GM21619 (cell line): ENCODE measurements around the gene PDZD4.

Experiments used
- ATAC-seq: cut with Tn5 transposase; IDR thresholded peaks from one replicate; pipeline ENCODE4 v1.9.1; 2021; ENCODE audit not compliant: unreplicated experiment

PDZD4 gene

DNA sequence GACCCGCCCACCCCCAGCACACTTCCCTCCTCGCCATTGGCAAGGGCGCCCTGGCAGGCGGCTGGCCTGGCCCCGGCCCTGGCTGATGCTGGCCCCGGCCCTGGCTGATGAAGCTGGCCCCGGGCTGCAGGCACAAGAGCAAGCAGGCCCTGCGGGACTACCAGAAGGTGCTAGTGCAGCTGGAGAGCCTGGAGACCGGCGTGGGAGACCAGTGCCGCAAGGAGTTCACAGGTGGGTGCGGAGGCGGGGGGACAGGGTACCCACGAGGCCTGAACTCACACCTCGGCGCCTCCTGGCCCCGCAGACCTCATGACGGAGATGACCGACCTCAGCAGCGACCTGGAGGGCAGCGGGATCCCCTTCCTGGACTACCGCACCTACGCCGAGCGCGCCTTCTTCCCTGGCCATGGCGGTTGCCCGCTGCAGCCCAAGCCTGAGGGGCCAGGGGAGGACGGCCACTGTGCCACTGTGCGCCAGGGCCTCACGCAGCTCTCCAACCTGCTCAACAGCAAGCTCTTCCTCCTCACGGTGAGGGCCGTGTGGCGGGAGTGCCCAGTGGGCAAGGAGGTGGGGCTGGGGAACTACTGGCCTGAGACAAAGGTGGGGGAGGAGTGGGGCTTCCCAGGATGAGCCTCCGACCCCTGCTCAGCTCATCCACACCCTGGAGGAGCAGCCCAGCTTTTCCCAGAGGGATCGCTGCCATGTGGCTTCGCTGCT is 55.6 kb downstream of the PDZD4 start:
- no peak for ATAC-seq

DNA sequence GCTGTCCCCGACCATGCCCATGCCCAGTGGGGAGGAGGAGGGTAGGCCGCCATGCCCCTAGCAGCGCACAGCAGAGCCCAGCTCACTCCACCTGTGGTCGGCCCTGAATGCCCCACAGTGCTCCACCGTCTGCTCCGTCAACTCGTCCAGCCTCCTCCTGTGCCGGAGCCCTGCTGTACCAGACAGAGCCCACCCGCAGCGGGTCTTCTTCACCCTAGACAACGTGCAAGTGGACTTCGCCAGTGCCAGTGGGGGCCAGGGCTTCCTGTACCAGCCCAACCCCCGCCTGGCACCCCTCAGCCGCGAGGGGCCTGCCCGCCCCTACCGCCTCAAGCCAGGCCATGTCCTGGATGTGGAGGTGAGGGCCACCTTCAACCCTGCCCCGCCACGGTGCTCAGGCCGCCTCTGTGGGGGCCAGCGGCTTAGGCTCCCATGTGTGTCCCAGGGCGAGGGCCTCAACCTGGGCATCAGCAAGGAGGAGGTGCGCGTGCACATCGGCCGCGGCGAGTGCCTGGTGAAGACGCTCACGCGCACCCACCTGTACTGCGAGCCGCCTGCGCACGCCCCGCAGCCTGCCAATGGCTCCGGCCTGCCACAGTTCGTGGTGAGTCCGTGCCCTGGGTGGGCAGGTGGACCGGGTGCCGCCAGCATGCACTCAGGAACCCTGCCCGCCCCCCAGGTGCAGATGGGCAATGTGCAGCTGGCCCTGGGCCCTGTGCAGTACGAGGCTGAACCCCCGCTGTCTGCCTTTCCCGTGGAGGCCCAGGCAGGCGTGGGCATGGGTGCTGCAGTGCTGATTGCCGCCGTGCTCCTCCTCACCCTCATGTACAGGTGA is 56.4 kb downstream of the PDZD4 start:
- ATAC-seq = no peak

DNA sequence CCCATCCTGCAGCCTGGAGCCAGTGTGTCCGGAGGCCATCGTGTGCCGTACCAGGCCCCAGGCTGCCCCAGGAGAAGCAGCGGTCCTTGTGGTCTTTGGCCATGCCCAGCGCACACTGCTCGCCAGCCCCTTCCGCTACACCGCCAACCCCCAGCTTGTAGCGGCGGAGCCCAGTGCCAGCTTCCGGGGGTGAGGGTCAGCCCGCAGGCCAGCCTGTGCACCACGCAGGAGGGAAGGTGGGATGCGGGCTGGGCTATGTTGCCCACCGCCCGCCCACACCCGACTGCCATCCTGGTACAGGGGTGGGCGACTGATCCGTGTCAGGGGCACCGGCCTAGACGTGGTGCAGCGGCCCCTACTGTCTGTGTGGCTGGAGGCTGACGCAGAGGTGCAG is 57.1 kb downstream of the PDZD4 start:
- no peak for ATAC-seq

DNA sequence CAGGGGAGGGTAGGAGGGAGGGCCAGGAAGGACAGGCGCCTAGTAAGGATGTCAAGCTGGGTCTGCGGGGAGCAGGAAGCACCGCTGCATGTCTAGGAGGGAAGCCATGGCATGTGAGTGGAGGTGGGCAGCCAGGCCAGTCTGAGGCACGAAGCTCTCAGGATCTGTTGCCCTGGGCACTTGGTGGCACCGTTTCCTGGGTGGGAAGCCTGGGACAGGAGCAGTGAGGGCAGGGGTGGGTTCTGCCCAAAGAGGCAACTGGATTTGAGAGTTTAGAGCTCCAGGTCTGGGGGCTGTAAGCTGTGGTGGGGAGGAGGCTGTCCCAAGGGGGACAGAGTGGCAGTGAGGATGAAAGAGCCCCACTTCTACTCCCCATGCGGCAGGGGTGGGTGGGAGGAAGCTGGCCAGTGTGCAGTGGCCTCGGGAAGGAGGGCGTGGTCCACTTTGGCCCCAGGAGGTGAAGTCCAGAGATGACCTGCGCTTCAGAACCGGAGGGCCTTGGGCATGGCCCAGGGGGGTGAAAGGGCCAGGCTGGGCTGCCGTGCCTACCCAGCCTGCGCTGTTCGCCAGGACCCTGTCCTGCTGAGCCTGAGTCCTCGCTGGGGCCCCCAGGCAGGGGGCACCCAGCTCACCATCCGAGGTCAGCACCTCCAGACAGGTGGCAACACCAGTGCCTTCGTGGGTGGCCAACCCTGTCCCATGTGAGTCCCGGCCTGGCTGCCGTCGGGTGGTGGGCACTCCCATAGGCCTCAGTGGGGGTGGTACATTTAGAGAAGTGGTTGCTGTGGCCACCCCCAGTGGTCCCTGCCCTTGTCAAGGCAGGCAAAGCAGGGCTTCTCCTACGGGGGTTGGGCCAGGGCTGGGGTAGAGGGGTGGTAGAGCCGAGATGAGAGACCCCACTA is 57.8 kb downstream of the PDZD4 start:
- ATAC-seq = no peak

DNA sequence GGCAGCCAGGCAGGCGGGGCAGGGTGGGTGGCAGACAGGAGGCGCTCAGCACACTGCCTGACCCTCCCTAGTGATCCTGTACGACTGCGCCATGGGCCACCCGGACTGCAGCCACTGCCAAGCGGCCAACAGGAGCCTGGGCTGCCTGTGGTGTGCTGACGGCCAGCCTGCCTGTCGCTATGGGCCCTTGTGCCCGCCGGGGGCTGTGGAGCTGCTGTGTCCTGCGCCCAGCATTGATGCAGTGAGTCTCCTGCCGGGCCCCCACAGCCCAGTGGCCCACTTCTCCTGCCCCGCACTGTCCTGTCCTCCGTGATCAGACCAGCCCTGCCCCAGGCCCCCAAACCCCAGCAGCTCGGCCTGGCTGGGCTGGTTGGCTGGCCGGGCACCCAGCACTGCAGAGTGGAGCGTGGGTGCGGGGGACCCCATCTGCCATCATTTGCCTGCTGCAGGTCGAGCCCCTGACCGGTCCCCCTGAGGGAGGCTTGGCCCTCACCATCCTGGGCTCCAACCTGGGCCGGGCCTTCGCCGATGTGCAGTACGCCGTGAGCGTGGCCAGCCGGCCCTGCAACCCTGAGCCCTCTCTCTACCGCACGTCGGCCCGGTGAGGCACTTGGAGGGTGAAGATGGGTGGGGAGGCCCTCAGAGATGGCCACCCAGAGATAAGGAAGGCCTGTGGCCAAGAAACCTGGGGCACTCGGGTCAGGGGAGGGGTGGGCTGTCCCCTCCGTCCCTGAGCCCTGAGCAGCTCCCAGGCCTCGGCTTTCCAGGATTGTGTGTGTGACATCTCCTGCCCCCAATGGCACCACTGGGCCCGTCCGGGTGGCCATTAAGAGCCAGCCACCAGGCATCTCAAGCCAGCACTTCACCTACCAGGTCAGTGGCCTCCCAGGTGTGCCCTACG is 58.7 kb downstream of the PDZD4 start:
- no peak for ATAC-seq

DNA sequence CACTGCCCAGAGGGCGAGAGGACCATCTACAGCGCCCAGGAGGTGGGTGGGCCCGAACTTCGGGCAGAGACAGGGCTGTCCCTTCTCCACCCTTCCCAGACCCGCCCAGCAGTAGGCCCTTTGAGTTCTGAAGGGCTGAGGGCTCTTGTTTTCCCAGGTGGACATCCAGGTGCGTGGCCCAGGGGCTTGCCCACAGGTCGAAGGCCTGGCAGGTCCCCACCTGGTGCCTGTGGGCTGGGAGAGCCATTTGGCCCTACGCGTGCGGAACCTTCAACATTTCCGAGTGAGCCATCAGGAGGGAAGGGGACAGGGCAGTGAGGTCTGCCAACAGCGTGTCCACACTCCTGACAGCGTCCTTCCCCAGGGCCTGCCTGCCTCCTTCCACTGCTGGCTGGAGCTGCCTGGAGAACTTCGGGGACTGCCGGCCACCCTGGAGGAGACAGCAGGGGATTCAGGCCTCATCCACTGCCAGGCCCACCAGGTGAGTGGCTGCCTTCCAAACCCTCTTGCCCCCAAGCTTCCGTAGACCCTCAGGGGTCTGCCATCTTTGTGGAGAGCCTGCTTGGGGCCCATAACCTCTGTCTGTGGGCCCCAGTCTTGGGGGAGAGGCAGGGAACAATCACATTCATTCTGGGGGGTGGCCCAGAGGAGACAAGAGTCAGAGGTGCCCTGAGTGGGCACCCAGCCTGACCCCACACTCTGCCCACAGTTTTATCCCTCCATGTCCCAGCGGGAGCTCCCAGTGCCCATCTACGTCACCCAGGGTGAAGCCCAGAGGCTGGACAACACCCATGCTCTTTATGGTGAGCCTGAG is 59.5 kb downstream of the PDZD4 start:
- ATAC-seq = no peak

DNA sequence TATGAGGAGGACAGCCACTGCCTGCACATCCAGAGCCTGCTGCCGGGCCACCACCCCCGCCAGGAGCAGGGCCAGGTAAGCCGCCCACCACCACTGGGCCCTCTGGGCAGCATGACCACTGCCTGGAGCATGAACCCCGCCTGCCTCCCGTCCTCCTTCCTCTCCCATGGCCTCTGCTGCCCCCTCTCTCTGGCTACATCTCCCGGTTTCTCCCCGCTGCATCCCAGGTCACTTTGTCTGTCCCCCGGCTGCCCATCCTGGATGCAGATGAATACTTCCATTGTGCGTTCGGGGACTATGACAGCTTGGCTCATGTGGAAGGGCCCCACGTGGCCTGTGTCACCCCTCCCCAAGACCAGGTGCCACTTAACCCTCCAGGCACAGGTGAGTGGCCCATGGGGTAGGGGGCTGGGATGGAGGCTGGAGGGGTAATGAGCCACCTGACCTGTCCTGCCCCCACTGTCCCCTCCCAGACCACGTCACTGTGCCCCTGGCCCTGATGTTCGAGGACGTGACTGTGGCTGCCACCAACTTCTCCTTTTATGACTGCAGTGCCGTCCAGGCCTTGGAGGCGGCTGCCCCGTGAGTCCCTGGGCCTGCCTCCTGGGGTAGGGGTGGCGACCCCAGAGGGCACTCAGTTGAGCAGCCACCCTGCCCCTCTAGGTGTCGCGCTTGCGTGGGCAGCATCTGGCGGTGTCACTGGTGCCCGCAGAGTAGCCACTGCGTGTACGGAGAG is 60.3 kb downstream of the PDZD4 start:
- ATAC-seq = no peak

DNA sequence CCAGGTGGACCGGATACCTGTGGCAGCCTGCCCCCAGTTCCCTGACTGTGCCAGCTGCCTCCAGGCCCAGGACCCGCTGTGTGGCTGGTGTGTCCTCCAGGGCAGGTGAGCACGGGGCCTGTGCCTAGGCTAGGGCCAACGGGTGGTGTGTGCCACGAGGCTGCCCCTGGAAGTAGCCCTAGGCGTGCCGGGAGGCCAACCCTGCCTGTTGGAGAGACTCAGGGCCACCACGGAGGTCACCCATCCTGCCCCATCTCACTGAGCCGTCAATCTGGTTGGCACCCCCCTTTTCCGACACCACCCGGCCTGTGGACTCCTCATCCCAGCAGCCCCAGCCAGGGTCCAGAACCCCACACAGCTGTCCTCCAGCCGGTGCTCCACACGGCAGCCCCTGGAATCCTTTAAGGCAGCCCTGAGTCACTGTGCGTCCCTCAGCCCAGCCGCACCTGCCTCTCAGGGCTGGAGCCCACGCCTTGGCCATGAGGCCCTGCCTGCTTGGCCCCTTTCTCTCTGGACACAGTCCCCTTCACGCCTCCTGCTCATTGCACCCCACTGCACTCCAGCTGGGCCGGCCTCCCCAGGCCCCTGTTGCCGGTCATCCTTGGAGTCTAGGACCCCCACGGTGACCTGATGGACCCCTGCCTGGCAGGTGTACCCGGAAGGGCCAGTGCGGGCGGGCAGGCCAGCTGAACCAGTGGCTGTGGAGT is 61.0 kb downstream of the PDZD4 start:
- ATAC-seq = no peak

DNA sequence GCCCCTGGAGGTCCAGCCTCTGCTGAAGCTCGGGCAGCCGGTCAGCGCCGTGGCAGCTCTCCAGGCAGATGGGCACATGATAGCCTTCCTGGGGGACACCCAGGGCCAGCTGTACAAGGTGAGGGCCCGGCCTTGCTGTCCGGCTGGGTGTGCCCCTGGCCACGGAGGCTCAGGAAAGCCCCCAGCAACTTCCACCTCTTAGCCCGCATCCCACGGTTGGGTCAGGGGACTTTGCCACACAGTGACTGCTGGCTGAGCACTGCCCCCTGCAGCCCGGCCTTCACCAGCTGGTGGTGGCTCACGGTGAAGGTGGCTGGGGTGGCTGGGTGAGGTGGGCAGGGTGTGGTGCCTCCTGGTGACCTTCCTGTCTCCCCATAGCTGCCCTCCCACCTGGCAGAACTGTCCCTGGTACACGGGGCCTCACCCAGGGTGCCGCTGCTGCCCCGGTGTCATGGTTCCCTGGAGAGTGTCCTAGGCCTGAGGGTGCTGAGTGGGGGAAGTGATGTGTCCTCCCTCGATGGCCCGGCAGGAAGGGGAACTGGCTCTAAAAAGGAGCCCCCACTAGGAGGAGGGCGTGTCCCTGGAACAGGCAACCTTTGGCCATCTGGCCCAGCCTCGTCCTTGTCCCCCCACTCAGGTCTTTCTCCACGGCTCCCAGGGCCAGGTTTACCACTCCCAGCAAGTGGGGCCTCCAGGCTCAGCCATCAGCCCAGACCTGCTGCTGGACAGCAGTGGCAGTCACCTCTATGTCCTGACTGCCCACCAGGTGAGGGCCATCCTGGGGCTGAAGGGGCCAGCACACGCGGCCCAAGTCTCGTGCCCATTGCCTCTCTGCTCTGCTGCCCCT is 61.8 kb downstream of the PDZD4 start:
- no peak for ATAC-seq

DNA sequence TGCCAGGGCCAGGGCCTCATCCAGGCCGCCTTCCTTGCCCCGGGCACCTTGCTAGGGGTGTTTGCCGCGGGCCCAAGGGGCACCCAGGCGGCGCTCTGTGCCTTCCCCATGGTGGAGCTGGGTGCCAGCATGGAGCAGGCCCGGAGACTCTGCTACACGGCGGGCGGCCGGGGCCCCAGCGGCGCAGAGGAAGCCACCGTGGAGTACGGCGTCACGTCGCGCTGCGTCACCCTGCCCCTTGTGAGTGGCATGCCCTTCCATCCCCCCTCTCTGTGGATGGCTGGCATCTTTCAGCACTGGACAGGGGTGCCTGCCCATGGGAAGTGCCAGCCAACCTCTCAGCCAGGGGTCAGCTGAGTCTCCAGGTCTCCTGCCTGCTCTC is 62.7 kb downstream of the PDZD4 start:
- ATAC-seq = no peak

DNA sequence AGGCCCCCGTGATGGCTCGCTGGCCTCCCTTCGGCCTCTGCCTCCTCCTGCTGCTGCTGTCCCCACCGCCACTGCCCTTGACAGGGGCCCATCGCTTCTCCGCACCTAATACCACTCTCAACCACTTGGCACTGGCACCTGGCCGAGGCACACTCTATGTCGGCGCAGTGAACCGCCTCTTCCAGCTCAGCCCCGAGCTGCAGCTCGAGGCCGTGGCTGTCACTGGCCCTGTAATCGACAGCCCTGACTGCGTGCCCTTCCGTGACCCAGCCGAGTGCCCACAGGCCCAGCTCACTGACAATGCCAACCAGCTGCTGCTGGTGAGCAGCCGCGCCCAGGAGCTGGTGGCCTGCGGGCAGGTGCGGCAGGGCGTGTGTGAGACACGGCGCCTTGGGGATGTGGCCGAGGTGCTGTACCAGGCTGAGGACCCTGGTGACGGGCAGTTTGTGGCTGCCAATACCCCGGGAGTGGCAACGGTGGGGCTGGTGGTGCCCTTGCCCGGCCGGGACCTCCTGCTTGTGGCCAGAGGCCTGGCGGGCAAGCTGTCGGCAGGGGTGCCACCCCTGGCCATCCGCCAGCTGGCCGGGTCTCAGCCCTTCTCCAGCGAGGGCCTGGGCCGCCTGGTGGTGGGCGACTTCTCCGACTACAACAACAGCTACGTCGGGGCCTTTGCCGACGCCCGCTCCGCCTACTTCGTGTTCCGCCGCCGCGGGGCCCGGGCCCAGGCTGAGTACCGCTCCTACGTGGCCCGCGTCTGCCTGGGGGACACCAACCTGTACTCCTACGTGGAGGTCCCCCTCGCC is 63.3 kb downstream of the PDZD4 start:
- ATAC-seq = no peak

DNA sequence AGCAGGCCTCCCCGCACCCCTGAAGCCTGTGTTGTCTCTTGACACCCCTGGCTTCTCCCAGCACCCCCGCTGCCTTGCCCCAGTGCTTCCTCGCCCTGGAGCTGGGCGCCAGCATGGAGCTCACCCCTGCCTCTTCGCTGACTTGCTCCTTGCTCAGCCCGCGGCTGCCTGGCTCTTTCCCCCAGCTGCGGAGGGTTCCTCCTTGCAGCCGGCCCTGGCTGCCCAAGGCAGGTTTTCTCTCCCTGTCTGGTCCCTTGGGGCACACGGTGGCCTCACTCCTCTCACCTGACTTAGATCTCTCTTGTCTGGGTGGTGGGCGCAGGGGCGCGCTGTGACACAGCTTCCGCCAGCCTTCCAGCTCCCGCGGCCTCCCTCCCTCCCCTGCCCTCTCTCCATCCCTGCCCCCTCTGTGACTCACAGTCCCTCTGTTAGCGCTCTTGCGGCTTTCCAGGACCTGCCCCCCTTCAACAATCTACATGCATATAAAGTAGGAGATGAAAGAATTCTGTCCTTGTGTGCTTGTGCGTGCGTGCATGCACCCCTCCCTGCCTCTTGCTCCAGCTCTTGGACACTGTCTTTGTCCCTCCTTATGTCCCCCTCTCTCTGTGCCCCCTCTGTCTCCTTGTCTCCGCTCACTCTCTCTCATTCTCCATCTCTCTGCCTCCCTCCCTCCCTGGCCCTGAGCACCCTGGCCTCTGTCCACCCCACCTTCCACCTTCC is 64.1 kb downstream of the PDZD4 start:
- ATAC-seq = no peak

DNA sequence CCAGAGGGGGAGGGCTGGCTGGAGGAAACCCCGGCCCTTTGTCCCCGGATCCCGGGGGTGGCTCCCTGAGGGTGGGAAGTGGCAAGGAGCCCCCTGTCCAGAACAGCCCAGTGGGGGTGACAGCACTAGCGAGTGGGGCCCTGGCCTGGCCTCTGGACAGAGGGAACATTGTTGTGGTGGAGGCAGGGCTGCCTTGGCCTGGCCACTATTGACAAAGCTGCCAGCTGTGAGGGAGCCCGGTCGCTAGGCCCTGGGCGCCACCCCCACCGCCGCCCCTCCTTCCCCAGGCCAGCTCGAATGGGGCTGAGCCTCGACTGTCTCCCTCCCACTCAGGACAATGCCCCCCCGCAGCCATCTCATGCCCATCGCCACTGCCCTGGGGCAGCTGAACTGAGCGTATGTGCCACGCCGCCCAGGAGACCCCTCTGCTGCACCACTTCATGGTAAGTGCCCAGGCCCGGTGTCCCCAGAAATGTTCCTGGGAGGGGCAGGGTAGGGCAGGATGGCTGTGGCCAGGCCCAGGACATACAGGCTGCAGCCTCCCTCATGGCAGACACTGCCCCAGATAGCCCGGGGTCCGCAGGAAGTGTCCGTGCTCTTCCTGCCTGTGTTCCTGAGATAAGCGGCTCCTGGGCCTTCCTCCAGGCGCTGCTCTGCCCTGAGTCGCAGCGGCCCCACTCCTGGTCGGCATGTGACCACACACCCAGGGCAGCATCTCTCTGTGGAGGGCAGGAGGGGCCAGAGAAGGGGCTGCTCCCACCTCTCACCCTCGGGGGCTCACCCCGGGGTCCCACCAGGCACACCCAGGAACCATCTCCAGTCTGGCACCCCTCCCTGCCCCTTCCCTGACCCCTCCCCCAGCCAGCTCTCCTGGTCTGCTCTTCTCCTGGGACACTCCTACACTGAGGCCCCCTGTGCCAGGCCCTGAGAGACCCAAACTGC is 64.9 kb downstream of the PDZD4 start:
- no peak for ATAC-seq

DNA sequence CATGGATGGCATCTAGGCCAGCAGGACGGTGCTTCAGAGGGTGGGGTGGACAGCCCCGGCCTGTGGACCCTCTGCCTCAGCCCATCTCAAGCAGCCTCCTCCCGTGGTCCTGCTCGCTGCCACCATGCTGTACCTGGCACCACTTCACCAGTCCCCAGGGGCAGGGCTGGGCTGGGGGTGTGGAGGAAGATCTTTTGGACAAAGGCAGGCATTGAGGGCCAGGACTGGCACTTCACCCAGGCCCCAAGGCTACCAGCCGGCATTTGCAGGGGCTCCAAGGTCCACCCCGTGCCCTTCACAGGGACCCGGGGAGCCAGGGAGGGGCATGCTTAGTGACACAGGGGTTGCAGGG is 65.6 kb downstream of the PDZD4 start:
- no peak for ATAC-seq
